T1000 (cell line): ENCODE data around the gene MSH3.
"Not testable (repeated sequence)": the region's sequence is repeated elsewhere in the genome, so short reads cannot be mapped to it uniquely, and the experiment has no call there.

Source experiments
- DNase-seq: peaks from one replicate; lab custom pipeline; 2025; ENCODE audit warnings: mixed read lengths; lab: John Stamatoyannopoulos, UW

MSH3 gene

GRCh38 chr5:80706835-80707447, 52.5 kb downstream of the MSH3 start:
- no peak for DNase-seq

- DNase-seq: no peak
These were observed 53.2 kb downstream of the MSH3 start for GRCh38 chr5:80707645-80708044.

- no peak for DNase-seq
These were observed 56.8 kb downstream of the MSH3 start for GRCh38 chr5:80711216-80711615.

- no peak for DNase-seq
These were observed 57.5 kb downstream of the MSH3 start for GRCh38 chr5:80711938-80712337.

GRCh38 chr5:80712919-80713318, 58.5 kb downstream of the MSH3 start:
- no peak for DNase-seq

- DNase-seq: no peak
These were observed 59.2 kb downstream of the MSH3 start for GRCh38 chr5:80713631-80714030.

GRCh38 chr5:80714570-80715298, 60.3 kb downstream of the MSH3 start:
- no peak for DNase-seq

GRCh38 chr5:80715887-80716286, 61.4 kb downstream of the MSH3 start:
- DNase-seq: no peak

GRCh38 chr5:80720181-80720580, 65.7 kb downstream of the MSH3 start:
- no peak for DNase-seq

GRCh38 chr5:80722916-80723315, 68.5 kb downstream of the MSH3 start:
- no peak for DNase-seq

- no peak for DNase-seq
These were observed 71.0 kb downstream of the MSH3 start for GRCh38 chr5:80725446-80725845.

GRCh38 chr5:80736730-80737129, 82.3 kb downstream of the MSH3 start:
- no peak for DNase-seq

- DNase-seq: no peak
These were observed 84.0 kb downstream of the MSH3 start for GRCh38 chr5:80738466-80738865.

GRCh38 chr5:80739057-80739456, 84.6 kb downstream of the MSH3 start:
- no peak for DNase-seq

GRCh38 chr5:80739496-80739895, 85.0 kb downstream of the MSH3 start:
- DNase-seq: no peak

GRCh38 chr5:80739898-80740297, 85.4 kb downstream of the MSH3 start:
- DNase-seq: no peak

- not testable (repeated sequence) for DNase-seq
These were observed 86.0 kb downstream of the MSH3 start for GRCh38 chr5:80740488-80740887.

GRCh38 chr5:80740999-80741398, 86.5 kb downstream of the MSH3 start:
- DNase-seq: no peak

- DNase-seq: no peak
These were observed 89.7 kb downstream of the MSH3 start for GRCh38 chr5:80744149-80744548.

- no peak for DNase-seq
These were observed 91.0 kb downstream of the MSH3 start for GRCh38 chr5:80745490-80745889.

- DNase-seq: no peak
These were observed 93.5 kb downstream of the MSH3 start for GRCh38 chr5:80747922-80748321.

- no peak for DNase-seq
These were observed 98.0 kb downstream of the MSH3 start for GRCh38 chr5:80752427-80752826.

- no peak for DNase-seq
These were observed 99.3 kb downstream of the MSH3 start for GRCh38 chr5:80753712-80754111.

- DNase-seq: no peak
These were observed 100.4 kb downstream of the MSH3 start for GRCh38 chr5:80754900-80755299.
